Lower leg skin (tissue), 3 donors: ENCODE measurements around the gene PGLYRP4.

Experiments used
- CTCF ChIP-seq, 3 donors: fragments of 450-650 bp; IDR thresholded peaks; one replicate each; pipeline ENCODE4 v1.5.1; 2016; ENCODE audit warnings: antibody characterized with exemption in 3 of 3, mild to moderate bottlenecking in 3 of 3, moderate library complexity in 2 of 3
- POLR2A ChIP-seq, 2 donors: fragments of 450-650 bp; IDR thresholded peaks; one replicate each; pipeline ENCODE4 v1.6.1; 2016 to 2017; ENCODE audit warnings: antibody characterized with exemption in 2 of 2, mild to moderate bottlenecking in 1 of 2, moderate library complexity in 1 of 2

- TF ChIP-seq POLR2A (IDR thresholded peaks at IDR 0.05) (no peak), CTCF (IDR thresholded peaks at IDR 0.05) (no peak)
These were observed 41.4 kb downstream of the PGLYRP4 start for GRCh38 chr1:153307221-153307600.
